GM18508 (cell line): Measurements from ENCODE around the gene LRRC47.
"Not testable (repeated sequence)": the region's sequence is repeated elsewhere in the genome, so short reads cannot be mapped to it uniquely, and the experiment has no call there.

Experiments
- ATAC-seq: cut with Tn5 transposase; IDR thresholded peaks from one replicate; pipeline ENCODE4 v1.9.1; 2021; ENCODE audit warnings: moderate number of reproducible peaks; ENCODE audit not compliant: insufficient read depth, unreplicated experiment

LRRC47 gene

DNA sequence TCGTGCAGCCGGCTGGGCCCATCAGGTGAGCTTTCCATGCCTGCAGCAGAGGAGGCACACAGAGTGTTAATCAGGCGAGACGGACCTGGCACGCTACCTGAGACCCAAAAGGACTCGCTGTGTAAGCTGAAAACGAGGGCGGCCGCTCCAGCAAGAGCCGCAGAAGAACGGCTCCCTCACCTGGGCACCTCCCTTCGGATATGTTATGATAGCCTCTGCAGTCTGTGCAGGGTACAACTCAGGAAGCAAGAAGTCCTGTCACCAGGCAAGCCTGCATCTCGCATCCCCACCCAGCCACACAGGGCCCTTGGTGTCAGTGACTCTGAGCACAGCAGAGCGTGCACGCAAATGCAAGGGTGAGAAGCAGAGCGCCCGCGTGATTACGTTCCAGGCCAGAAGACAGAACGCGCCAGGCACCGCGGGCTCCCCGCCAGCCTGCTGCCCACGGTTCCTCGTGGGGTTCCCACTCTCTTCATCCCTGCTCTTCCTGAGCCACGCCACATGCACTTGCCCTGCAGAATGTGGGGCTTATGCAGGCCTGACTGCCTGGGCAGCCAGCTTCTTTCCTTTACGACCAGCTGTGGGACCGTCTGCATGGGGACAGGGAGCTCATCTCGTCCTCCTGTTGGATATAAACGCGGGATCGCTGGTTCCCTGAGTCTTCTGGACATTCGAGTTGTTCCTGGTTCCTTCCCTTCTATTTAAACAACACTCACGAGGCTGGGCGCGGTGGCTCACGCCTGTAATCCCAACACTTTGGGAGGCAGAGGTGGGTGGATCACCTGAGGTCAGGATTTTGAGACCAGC is 20.2 kb upstream of the LRRC47 start:
- no peak for ATAC-seq

DNA sequence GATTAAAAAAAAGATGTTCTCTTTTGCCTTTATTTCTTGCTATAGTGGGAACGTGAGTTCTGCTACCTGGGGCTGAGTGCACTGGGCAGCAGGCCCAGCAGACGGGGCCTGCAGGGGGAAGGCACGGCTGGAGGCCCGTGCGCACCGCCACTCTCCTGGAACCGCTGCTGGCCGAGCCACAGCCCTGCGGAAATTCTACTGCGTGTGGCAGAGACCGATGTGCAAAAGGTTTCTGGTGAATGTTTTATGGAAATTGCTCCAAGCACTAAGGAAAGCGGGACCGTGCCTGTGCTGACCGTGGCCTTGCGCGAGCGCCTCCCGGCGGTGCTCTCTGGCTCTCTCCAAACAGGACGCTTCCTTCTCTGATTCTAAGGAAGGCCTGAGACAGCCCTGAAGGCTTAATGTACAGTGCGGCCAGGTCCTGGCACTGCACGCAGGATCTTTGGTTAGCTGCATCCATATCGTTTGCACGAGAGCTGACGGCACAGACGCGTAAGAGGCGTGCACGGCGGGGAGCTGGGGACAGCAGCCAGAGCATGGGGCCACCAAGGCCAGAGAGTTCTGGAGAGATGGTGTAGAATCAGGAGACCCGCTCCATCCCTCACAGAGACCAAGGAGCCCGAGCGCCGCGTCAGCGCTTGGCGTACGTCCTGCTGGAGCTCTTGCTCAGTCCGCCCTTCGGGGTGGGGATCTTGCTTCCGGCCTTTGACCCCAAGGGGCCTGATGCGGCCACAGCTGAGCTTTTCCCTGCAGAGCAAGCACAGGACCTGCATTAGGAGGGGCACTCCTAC is 18.7 kb upstream of the LRRC47 start:
- no peak for ATAC-seq

DNA sequence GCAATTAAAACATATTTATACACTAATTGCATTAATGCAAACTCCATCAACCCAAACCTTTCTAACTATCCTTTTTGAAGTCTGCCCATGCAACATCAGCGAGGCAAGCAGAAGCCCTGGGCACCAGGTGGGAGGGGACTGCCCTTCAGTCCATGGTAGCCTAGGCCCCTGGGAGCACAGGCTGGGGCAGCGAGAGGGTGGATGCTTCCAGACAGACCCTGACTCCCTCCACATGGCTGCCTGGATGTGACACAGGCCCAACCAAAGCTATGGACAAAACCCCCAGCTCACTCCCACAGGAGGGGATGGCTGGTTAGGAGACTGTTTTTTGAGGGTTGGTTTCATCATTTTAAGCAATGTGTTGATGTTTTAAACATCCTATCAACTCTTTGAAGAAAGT is 17.8 kb upstream of the LRRC47 start:
- no peak for ATAC-seq

DNA sequence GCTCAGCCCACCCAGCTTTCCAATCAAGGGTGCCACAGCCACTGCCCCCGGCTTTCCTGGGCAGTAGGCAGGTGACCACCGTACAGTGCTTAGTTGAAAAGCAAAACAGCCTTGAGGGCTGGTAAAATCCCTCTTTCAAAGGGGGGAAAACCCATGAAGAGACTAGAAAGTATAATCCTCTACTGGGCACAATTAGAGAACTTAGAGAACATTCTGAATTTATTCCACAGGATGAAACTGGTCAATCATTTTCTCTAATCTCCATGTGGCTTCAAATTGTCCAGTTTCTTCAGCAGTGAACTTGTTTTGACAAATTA is 15.3 kb upstream of the LRRC47 start:
- ATAC-seq, result no peak

DNA sequence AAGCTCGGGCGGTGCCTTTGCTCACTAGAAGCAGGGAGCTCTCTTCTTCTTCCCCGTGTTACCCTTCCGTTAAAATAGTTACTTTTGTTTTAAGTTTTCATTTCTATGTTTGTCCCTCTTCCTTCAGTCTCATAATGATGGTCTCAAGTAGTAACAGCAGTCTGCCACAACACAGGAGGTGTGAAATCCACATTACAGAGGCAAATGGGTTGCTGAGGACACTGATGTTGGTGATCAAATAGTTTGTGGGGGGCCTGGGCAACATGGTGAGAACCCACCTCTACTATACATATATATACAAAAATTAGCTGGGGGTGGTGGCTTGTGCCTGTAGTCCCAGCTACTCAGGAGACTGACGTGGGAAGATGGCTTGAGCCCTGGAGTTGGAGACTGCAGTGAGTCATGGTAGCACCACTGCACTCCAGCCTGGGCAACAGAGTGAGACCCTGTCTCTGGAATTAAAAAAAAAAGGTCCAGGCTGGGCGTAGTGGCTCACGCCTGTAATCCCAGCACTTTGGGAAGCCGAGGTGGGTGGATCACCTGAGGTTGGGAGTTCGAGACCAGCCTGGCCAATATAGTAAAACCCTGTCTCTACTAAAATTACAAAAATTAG is 14.0 kb upstream of the LRRC47 start:
- not testable (repeated sequence) for ATAC-seq

DNA sequence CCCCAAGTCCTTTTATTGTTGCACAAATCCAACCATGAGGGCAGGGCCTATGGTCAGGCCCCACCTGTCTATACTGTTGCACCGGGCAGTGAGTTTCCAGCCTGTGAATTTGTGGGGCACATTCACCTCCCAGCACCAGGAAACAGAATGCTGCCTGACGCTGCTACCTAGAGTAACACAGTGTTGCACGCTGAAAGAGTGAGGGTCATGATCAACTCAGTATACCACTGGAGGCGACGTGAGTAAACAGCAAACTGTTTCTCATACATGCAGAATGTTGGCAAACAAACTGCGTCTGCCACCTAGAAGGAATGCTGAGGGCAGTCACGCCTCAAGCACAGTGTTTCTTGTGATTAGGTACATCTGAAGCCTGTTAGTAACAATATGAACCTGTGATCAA is 13.4 kb upstream of the LRRC47 start:
- no peak for ATAC-seq

DNA sequence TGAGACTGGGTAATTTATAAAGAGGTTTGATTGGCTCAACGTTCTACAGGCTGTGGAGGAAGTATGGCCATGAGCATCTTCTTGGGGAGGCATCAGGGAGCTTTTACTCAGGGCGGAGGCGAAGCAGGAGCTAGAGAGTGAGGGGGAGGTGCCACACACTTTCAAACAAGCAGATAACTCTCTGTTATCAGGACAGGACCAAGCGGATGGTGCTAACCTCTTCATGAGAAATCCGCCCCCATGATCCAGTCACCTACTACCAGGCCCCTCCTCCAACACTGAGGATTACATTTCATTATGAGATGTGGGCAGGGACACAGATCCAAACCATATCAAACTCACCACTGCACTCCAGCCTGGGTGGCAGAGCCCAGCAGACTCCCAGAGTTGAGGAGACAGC is 11.5 kb upstream of the LRRC47 start:
- ATAC-seq, result no peak

DNA sequence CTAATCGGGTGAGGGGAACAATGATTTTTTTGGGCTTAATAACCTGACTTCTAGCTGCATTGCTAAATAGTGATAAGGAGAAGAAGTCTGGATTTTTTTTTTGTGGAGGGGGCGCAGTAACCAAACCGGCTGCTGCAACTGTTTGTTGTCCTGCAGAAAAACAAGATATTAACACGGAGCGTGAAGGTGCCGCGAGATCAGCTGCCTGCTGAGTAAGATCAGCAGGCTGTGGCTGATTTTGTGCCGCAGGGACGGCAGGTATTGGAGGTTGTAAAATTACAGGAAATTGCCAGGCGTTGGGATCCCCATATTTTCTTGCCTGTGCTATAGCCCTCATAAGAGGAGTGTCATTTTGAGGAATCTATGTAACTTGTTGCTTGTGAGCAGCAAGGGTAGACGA is 8.7 kb upstream of the LRRC47 start:
- no peak for ATAC-seq

DNA sequence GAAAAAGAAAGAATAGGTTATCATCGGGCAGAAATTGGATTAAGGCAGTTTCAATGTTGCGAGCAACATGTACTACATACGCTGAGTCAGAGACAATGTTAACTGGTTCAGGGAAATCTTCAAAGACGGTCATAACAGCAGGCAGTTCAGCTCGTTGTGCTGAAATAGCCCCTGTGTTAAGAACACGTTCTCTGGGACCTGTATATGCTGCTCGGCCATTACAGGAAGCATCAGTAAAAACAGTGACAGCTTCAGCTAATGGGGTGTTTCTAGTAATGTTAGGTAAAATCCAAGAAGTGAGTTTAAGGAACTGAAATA is 8.3 kb upstream of the LRRC47 start:
- not testable (repeated sequence) for ATAC-seq

DNA sequence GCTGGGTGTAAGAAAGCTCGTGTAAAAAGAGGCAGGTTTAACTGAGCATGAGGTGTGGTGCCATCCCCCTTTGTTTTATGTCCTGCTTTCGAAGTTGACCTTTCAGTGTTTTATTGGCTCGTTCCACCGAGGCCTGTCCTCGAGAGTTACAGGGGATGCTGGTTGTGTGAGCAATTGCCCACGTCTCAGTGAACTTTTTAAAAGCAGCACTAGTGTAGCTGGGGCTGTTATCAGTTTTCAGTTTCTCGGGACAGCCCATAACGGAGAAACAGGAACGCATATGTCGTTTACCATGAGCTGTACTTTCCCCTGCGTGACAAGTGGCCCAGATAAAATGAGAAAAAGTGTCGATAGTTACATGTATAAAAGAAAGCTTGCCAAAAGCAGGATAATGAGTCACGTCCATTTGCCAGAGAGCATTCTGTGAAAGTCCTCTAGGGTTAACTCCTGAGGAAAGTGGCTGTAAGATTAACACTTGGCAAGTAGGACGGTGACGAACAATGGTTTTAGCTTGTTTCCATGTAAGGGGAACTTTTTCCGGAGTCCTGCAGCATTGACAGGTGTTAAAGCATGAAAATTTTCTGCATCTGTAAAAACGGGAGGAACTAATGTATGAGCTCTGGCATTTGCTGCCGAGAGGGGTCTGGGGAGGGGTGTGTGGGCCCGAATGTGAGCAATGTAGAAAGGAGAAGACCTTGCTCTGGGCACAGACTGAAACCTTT is 7.8 kb upstream of the LRRC47 start:
- no peak for ATAC-seq

DNA sequence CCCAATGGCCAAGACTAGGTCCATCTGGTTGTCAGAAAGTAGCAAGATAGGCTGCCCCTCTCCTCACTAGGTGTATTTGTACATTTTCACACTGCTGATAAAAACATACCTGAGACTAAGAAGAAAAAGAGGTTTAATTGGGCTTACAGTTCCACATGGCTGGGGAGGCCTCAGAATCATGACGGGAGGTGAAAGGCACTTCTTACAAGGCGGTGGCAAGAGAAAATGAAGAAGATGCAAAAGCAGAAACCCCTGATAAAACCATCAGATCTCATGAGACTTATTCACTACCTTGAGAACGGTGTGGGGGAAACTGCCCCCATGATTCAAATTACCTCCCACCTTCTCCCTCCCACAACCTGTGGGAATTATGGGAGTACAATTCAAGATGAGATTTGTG is 4.5 kb upstream of the LRRC47 start:
- not testable (repeated sequence) for ATAC-seq

DNA sequence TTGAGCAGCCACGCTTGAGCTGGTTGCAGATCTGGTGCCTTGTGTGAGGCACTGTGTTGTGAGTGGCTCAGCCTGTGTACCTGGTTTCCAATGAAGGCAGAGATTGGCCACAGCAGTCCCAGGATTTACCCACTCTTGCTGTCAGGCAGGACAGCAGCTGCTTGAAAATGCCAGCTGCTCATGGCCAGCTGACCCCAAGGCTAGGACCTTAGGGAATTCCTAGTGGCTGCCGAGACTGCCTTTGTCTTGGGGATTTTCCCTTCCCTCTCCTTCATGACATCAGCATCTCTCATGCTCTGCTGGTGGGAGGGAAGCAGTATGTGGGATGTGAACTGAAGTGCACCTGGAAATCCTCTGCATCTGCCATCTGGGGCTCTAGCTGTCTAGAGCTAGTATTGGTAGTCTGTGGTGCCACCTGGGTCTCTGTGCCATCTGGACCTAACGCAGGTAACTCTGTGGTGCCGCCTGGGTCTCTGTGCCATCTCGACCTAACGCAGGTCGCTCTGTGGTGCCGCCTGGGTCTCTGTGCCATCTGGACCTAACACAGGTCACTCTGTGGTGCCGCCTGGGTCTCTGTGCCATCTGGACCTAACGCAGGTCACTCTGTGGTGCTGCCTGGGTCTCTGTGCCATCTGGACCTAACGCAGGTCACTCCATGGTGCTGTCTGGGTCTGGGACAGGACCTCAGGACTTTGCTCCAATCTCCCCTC is 3.8 kb upstream of the LRRC47 start:
- no peak for ATAC-seq

DNA sequence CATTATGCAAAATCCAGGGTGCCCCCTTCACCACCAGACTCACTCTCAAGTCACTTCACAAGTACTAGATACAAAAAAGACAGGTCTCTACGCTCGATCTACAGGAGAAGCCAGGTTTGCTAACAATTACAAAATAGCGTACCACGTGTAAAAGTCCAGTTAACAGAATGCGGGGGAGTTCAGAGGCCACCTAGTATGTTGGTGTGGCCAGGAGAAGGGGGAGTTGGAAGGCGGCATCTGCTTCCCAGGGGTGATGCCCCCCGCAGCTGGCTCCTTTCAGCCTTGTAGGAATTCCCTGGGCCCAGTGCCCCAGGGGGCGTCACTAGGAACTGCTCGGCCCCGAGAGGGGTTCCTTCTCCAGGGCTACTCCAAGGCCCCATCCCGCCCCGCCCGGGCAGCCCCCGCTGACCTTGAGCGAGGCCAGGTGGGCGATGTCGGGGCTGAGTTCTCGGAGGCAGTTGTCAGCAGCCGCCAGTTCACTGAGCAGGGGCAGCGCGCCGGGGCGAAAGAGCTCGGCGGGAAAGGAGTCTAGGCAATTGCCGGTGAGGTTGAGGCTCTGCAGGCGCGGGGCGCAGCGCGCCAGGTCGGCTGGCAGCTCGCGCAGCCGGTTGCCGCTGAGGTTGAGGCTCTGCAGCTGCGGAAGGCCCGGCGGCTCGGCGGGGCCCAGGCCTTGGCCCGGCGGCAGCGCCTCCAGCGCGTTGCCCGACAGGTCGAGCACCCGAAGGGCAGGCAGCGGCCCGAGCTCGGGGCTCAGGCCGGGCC is 664 bp downstream of the LRRC47 start:
- no peak for ATAC-seq

DNA sequence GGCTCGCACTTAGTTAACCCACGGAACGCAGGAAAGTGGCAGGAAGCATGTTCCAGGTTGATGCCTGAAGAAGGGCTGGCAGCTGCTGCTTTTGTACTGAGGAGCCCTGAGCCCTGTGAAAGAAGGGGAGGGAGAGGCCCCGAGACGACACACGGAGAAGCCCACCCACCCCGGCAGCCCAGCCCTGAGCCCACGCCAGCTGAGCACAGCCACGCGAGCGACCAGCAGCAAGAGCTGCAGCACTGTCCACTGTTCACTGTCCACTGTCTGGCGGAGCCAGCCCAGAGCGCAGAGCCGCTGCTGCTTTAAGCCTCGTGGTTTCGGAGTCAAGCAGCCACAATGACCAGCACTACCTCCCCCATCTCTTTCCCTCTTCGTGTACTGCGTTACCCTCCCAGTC is 5.3 kb downstream of the LRRC47 start:
- no peak for ATAC-seq

DNA sequence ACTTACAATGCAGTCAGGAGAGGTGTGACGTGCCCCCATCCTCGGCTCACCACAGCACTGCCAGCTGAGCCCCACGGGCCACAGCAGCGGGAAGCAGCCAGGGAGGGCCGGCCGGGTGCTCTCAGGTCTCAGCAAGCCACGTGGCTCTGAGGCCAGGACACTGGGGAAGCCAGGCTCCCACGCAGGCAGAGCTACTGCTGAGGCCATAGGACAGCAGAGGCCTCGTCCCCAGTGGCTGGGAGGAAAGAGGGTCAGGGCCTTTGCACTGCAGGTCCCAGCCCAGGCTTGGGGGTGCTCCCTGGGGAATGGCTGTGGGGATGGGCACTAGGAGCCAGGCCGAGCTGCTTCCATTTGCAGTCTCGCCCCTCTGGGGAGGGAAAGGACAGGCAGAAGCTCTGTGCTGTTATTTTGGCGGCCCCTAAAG is 5.8 kb downstream of the LRRC47 start:
- no peak for ATAC-seq

DNA sequence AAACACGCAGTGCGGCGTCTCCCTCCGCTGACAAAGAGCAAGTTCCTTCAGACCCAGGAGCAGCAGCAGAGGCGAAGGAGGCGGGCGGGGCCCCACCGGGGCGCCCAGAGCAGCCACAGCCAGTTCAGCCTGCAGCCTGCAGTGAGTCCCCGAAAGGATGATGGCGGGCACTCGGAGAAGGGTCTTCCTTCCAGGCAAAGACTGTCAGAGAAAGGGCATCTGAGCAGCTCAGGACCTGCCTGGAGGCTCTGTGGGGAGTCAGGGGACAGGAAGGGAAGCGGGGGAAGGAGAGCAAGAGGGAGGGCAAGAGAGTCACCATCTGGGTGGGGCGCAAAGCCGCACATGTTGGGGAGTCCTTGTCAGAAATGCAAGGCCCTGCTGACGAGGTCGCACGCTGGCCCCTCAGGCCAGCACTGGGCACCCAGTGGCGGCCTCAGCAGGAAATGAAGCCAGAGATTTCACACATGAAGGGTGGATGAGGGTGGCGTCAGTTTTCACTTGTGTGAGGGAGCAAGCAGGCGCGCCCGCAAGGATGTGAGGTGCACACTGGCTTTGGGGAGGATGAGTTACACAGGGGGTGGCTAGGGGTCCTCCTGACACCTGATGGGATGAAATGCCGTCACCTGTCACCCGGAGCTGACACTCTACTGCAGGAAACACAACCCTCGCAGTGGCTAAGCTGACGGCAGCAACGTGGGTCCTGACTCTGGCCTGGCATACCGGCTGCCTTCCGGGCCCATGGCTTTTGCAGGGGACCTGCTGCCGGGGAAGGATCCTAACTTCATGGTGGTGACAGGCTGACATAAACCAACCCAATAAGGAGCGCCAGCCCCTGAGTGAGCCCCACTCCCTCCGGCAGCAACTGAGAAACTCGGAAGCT is 6.6 kb downstream of the LRRC47 start:
- no peak for ATAC-seq

DNA sequence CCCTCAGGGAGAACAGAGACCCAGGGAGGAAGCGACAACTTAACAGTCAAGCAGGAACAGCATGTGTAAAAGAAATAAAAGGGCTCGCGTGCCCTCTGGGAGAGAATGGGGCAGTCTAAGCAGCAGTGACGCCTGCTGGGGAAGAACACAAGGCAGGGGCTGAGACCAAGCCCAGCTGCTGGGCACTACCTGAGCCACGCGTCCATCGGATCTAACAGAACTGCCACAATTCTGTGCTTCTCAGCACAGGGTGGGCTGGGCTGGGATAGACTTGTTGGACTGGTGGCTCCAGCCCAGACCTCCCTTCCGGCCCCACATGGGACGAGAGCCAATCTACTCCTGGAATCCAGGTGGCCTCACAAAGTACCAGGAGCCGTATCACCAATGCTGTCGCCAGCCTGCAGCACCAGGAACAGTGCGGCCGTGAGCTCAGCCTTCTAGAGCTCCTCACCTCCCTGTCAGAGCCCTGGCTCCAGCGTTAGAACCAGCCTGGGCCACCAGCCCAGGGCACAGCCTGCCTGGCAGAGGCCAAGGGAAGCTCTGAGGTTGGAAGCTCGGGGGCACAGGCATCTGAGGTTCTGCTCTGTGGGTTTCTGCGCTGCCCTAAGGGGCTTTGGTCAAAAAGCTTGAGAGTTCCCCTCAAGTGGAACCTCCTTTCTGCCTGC is 7.4 kb downstream of the LRRC47 start:
- no peak for ATAC-seq
